PFSK-1 (cell line): ENCODE results near the gene C13orf46.

Experiments used
- FOXP2 ChIP-seq: optimal IDR thresholded peaks from 2 replicates; pipeline ENCODE3; 2011; ENCODE audit warnings: borderline replicate concordance, control low read depth, inconsistent platforms; ENCODE audit not compliant: insufficient read depth; ENCODE audit errors: extremely low read length, extremely low read depth
- POLR2AphosphoS5 ChIP-seq: IDR thresholded peaks from 2 replicates; pipeline ENCODE4 v1.6.1; 2012; ENCODE audit warnings: low read depth, mild to moderate bottlenecking, control low read depth, low read length, moderate library complexity
- SIN3A ChIP-seq: IDR thresholded peaks from 2 replicates; pipeline ENCODE4 v1.6.1; 2012; ENCODE audit warnings: mild to moderate bottlenecking, low read length, moderate library complexity, borderline replicate concordance; ENCODE audit not compliant: insufficient read depth
- TAF1 ChIP-seq: IDR thresholded peaks from 2 replicates; pipeline ENCODE4 v1.6.1; 2012; ENCODE audit warnings: low read length, control low read depth, borderline replicate concordance; ENCODE audit not compliant: insufficient read depth
- TF ChIP-seq, protein P1 (sequence below), 2 experiments: IDR thresholded peaks; 2 replicates each; pipeline versions ENCODE4 v1.6.1 to v1.8.0; 2011 to 2012; ENCODE audit warnings: low read depth in 2 of 2, low read length in 2 of 2, control low read depth in 1 of 2, inconsistent platforms in 1 of 2, mild to moderate bottlenecking in 1 of 2, moderate library complexity in 1 of 2; ENCODE audit not compliant: insufficient read depth in 1 of 2

Gene C13orf46

DNA sequence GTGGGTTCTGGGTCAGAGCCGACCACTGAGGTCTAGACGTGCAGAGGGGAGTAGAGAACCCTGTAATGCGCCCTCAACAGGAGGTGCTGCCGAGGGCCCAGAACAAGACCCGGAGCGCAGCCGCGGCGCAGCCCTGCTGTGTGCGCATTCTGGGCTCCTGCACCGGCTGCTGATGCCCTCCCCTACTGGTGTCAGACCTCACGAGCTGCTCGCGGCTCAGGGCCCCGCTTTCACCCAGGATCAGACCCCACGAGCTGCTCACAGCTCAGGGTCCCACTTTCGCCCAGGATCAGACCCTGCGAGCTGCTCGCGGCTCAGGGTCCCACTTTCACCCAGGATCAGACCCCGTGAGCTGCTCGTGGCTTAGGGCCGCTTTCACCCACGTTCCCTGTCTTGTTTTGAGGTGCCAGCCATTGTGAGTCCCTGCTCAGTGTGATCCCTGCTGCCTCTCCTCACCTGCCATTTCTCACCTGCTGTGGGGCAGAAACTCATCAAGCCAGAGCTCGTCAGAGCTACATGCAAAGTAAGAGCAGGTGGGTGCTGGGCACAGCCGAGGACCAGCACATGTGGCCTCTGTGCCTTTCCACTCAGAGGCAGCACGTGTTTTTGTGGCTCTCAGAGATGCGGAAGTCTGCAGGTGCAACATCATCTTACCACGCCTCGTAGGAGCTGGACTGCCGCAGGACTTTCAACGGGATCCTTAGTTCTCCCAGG, 47.0 kb upstream of the C13orf46 start:
- no peak for TF ChIP-seq FOXP2
- TF ChIP-seq SIN3A, result no peak
- no peak for TF ChIP-seq TAF1
- TF ChIP-seq, protein P1, sequence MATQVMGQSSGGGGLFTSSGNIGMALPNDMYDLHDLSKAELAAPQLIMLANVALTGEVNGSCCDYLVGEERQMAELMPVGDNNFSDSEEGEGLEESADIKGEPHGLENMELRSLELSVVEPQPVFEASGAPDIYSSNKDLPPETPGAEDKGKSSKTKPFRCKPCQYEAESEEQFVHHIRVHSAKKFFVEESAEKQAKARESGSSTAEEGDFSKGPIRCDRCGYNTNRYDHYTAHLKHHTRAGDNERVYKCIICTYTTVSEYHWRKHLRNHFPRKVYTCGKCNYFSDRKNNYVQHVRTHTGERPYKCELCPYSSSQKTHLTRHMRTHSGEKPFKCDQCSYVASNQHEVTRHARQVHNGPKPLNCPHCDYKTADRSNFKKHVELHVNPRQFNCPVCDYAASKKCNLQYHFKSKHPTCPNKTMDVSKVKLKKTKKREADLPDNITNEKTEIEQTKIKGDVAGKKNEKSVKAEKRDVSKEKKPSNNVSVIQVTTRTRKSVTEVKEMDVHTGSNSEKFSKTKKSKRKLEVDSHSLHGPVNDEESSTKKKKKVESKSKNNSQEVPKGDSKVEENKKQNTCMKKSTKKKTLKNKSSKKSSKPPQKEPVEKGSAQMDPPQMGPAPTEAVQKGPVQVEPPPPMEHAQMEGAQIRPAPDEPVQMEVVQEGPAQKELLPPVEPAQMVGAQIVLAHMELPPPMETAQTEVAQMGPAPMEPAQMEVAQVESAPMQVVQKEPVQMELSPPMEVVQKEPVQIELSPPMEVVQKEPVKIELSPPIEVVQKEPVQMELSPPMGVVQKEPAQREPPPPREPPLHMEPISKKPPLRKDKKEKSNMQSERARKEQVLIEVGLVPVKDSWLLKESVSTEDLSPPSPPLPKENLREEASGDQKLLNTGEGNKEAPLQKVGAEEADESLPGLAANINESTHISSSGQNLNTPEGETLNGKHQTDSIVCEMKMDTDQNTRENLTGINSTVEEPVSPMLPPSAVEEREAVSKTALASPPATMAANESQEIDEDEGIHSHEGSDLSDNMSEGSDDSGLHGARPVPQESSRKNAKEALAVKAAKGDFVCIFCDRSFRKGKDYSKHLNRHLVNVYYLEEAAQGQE (IDR thresholded peaks at IDR 0.05; ENCODE audit: insufficient read depth in 1 of 2, low read depth in 2 of 2, low read length in 2 of 2), result no peak

DNA sequence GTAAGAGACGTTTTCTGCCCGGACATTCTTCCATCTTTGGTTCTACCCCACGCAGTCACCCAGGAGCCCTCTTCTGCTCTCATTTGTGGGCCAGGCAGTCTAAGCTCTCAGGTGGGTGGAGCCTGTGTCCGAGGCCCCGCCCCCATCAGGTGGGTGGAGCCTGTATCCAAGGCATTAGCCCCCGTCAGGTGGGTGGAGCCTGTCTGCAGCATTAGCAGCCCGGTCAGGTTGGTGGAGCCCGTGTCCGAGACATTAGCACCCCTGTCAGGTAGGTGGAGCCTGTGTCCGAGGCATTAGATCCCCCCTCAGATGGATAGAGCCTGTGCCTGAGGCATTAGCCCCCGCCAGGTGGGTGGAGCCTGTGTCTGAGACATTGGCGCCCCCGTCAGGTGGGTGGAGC, 45.5 kb upstream of the C13orf46 start:
- TF ChIP-seq POLR2AphosphoS5 (no peak), FOXP2 (no peak), SIN3A (no peak), TAF1 (no peak)
- TF ChIP-seq, protein P1 (IDR thresholded peaks at IDR 0.05; ENCODE audit: insufficient read depth in 1 of 2, low read depth in 2 of 2, low read length in 2 of 2), result no peak

DNA sequence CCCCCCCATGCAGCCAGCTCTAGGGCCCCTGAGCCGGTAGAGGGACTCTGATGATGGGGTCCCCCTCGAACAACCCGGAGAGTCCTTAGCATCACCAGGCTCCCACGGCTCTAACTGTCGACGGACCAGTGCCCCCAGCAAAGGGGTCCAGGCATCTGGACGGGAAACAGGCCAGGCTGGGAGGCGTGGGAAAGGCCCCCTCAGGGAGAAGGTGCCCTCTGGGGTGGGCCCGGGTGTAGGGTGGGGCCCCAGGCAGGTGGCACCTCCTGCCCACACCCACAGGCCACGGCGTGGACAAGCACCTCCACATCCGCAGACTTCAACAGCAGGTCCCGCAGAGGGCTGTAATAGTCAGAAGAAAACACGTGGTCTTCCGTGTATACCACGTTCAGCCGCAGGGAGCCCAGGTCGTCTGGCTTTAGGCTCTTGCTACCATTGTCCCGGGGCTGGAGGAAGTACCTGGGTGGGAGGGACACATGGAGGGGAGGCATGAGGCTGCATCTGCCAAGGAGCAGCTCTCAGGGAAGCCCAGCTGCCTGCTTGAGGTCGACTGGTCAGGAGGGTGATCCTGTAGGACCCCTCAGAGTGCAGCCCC, 44.7 kb upstream of the C13orf46 start:
- TF ChIP-seq POLR2AphosphoS5, result no peak
- TF ChIP-seq TAF1, result no peak
- no peak for TF ChIP-seq FOXP2
- TF ChIP-seq, protein P1 (IDR thresholded peaks at IDR 0.05; ENCODE audit: insufficient read depth in 1 of 2, low read depth in 2 of 2, low read length in 2 of 2), result no peak
- TF ChIP-seq SIN3A, result no peak

DNA sequence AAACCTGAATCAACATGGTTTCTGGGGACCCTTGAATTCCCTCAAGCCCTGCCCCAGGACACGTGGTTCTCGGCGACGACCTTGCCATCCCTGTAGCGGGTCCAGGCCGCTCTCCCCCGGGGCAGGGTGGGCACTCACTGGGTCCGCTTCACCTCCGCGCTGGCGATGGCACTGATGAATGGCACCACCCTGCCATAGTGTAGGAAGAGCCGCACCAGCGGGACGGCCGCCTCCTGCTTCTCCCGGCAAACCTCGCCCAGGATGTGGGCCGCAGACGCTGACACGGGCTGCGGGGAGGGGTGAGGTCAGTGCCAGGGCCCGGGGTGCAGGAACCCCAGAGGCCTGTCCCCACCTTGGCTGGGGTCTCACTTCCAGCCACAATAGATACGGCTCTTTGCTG, 44.1 kb upstream of the C13orf46 start:
- TF ChIP-seq POLR2AphosphoS5, result no peak

DNA sequence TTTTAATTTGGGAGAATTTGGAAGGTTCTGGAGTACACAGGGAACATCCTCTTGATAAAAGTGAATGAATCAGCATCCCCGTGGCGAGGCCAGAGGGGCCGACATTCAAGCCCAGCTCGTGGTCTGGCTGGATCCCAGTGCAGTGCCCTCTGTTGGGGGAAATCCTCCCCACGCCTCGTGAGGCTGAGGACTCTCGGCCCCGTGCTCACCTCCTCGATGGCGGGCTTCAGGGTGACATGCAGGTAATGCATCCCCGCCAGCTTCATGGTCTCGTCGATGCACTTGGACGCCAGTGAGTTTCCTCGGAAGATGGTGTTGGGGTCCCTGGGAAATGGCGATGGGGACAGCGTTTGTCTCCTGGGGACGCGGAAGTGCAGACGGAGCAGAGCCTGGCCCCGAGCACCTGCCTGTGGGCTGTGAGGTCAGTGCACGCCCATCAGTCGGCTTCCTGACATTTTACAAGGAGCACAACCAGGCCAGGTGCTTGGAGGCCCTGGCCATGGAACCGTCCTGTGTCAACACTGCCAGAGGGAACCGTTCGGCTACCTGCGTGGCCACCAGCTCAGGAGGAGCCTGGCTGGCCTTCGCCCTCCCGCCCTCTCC, 43.3 kb upstream of the C13orf46 start:
- TF ChIP-seq TAF1 (no peak), SIN3A (no peak)

DNA sequence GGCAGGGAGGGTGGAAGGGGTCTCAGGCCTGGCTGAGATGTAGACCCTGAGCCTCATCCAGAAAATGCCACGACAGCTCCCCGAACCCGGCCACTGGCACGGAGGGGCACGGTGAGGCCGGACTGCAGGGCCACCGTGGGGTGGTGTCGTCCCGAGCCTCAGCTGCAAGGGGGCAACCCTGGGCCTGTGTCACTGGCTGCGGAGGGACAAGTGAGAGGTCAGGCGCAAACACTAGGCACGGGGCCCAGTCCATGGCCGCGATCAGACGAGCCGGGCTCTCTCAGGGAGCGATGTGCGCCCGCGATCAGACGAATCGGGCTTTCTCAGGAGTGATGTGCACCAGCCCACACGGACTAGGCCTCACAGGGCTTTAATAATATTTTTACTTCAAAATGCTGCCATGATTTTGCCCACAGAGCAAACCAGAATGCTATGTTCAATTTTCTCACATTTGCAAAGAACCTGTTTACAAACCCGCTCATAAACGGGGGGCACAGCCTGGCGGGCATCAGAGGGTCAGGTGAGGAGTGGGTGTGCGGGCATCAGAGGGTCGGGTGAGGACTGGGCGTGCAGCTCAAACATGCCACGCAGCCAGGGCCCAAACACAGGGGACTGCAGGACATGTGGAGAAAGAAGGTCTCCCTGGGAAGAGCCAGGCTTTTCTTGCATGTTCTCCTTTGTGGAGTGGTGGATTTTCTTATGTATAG, 42.6 kb upstream of the C13orf46 start:
- TF ChIP-seq FOXP2, result no peak
- TF ChIP-seq TAF1, result no peak
- TF ChIP-seq, protein P1 (IDR thresholded peaks at IDR 0.05; ENCODE audit: insufficient read depth in 1 of 2, low read depth in 2 of 2, low read length in 2 of 2), result no peak
- no peak for TF ChIP-seq SIN3A
- TF ChIP-seq POLR2AphosphoS5, result no peak
